GM18858 (cell line): Measurements from ENCODE around the gene GRIK4.

ENCODE experiments used
- ATAC-seq: cut with Tn5 transposase; IDR thresholded peaks from one replicate; pipeline ENCODE4 v1.9.1; 2021; ENCODE audit not compliant: unreplicated experiment

The GRIK4 gene

GRCh38 chr11:120505801-120506425 is 5.6 kb upstream of the GRIK4 start:
- ATAC-seq: no peak

GRCh38 chr11:120509346-120510053 is 2.0 kb upstream of the GRIK4 start:
- ATAC-seq: no peak

GRCh38 chr11:120510406-120511115 is 987 bp upstream of the GRIK4 start:
- ATAC-seq: no peak

- ATAC-seq: no peak
These were observed 531 bp downstream of the GRIK4 start for GRCh38 chr11:120511820-120512738.

- ATAC-seq: no peak
These were observed 1.3 kb downstream of the GRIK4 start for GRCh38 chr11:120512739-120513435.

- ATAC-seq: no peak
These were observed 2.1 kb downstream of the GRIK4 start for GRCh38 chr11:120513436-120514315.

GRCh38 chr11:120514541-120515121 is 3.1 kb downstream of the GRIK4 start:
- no peak for ATAC-seq

GRCh38 chr11:120515186-120515723 is 3.7 kb downstream of the GRIK4 start:
- no peak for ATAC-seq

- no peak for ATAC-seq
These were observed 5.2 kb downstream of the GRIK4 start for GRCh38 chr11:120516461-120517389.

GRCh38 chr11:120517390-120517761 is 5.8 kb downstream of the GRIK4 start:
- no peak for ATAC-seq

GRCh38 chr11:120517801-120518291 is 6.3 kb downstream of the GRIK4 start:
- no peak for ATAC-seq

GRCh38 chr11:120518356-120518755 is 6.8 kb downstream of the GRIK4 start:
- ATAC-seq: no peak

- no peak for ATAC-seq
These were observed 7.9 kb downstream of the GRIK4 start for GRCh38 chr11:120519474-120519873.

GRCh38 chr11:120520091-120520822 is 8.7 kb downstream of the GRIK4 start:
- ATAC-seq: no peak

- ATAC-seq: no peak
These were observed 9.6 kb downstream of the GRIK4 start for GRCh38 chr11:120521176-120521575.

GRCh38 chr11:120522021-120522420 is 10.5 kb downstream of the GRIK4 start:
- ATAC-seq: no peak

GRCh38 chr11:120522736-120523135 is 11.2 kb downstream of the GRIK4 start:
- ATAC-seq: no peak
